GM19193 (cell line): ENCODE measurements around the gene KAT5.

Experiments used
- POLR2A ChIP-seq: IDR thresholded peaks from 4 replicates; pipeline ENCODE4 v1.6.1; 2011; ENCODE audit not compliant: insufficient read depth, insufficient read length; ENCODE audit errors: extremely low read depth

Gene KAT5

DNA sequence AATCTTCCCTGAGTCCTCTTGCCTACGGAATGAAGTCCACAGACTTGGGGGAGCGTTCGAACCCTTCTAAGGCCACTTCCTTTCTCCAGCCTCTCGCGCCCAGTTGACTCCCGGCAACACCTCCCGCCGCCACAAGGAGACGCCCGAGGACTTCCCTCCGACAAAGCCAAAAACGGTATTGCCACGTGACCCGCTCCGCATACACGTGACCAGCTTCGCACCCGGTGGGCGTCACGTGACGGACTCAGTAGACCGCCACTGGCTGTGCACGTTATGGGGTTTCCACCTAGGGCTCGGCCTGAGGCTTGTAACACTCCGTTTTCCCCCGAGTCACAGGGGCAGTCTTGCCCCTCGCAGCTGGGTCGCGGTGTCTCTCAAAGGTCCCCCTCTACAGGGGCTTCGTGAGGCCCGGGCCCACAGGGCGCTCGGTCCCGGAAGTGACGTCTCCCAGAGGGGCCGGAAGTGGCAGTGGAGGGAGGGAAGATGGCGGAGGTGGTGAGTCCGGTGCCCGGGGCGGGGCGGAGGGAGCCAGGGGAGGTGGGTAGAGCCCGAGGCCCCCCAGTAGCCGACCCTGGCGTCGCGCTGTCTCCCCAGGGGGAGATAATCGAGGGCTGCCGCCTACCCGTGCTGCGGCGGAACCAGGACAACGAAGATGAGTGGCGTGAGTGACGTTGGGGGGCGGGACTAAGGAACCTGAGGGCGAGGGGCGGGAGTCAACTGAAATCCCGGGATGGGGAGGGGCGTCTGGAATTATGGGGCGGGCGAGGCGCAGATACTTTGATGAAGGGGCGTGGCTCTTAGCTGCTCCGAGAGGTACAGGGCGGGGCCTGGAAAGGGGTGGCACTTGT lies at the start of gene KAT5:
Gene KAT5 (plus strand): TSS at position 468 of the 848 bp plus-strand sequence. CDS start 16 bp downstream, at position 484.
- TF ChIP-seq POLR2A: no peak

DNA sequence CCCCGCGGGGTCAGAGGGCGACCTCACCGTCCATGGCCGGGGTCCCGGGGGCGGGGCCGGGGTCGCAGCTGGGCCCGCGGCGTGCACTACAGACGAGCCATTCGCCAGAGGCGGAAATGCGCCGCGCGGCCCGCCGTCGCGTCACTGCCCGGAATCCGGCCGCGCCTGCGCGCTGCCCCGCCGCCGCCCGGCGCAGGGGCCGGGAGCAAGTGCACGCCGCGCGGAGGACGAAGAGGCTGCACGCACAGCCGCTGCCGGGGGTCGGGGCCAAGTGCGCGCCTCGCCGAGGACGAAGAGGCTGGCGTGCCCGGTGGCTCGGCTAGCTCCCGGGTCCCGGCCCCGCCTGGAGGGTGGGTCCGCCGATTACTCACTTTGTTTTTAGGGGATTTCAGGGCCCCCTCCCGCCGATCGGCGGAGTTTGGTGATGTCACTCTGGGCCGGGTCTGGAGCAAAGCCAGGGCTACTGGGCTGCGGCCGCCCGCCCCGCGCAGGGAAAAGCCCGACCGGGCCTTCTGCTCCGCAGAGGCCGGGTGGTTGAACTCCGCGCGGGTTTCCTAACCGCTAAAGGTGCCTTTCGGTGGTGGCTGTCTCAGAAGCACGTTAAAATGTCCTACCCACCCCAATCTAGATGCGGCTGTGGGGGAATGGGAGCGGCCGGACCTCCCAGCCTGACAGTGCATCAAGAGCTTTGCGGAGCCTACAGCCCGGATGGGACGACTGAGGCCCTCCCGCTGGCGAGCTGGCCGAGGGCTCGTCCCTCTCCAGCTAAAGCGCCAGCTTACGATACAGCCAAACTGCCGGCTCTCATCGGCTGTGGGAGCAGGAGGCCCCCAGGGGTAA lies 49.0 kb upstream of the KAT5 start, which contains the start of gene RELA:
Gene RELA (minus strand): TSS at position 118 of the 840 bp plus-strand sequence. CDS start 84 bp downstream, at position 34.
- TF ChIP-seq POLR2A: peak; percentile 78

DNA sequence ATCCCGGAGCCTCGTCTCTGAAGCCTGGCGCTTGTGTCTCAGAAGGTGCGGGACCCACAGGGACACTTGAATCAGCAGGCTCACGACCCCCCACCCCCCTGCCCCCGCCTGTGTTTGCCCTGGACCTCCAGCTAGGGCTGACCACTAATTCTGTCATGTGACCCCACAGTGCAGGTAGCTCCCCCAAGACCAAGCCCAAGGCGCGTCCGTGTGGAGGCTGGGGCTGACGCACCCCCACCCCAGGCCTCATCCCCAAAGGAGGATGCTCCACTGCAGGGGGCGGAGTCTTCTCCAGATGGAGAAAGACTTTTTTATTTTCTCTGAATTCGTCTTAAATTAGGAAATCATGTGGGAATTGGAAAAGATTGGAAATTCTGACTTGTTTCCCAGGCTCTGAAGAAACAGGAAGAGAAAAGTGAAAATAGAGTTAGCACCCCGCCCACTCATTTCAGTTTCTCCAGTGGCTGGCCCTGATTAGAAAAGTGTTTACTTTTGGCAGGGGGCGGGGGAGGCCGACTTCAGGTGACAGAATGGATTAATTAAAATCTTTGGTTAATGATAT lies 48.3 kb upstream of the KAT5 start:
- no peak for TF ChIP-seq POLR2A

DNA sequence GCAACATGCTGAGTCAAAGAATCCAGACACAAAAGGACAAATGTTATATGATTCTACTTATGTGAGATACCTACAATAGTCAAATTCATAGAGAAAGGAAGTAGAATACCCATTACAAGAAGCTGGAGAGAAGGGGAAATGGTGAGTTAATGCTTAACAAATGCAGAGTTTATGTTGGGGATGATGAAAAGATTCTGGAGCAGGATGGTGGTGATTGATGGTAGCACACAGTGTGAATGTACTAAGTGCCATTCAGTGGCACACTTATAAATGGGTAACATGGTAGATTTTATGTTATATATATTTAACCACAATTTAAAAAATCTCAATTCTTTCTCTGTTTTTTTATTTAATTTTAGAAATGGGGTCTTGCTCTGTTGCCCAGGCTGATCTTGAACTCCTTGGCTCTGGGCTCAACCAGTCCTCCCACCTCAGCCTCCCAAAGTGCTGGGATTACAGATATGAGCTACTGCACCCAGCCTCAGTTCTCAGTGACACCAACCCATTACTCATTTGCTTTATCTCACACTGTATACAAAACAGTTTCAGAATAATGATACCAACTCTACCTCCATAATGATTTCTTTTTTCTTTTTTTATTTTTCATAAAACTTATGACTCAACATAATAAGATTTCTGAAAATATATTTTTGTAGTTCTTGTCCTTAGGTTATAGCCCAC lies 39.7 kb upstream of the KAT5 start:
- no peak for TF ChIP-seq POLR2A

DNA sequence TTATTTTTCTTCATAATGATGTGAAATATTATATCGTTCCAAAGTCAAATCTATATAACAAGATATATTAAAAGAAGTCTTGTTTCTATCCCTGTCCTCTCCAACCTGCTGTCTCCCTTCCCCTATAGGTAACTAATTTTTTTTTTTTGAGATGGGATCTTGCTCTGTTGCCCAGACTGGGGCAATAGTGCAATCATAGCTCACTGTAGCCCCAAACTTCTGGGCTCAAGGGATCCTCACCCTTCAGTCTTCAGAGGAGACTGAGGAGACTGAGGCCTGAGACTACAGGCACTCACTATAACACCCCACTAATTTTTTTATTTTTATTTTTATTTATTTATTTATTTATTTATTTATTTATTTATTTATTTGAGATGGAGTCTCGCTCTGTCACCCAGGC lies 39.1 kb upstream of the KAT5 start:
- TF ChIP-seq POLR2A: no peak

DNA sequence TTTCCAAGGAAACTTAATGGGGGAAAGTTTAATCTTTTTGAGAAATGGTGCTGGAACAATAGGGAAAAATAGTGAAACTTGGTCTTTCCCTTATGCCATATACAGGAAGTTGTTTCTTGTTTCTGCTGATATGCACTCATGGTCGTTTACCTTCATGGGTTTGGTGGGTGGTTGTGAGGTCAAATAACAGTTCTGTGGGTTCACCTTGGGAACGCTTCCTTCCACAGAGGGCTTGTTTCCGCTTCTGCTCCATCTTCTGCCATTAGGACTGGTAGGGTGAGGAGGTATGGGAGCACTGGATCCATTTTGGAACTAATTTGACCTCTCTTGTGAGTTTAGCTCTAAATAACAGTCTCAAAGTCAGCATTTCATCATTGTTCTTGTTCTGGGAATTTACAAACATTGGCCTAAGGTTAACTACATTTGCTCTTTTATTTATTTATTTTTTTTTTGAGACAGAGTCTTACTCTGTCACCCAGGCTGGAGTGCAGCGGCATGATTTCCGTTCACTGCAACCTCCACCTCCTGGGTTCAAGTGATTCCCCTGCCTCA lies 31.8 kb upstream of the KAT5 start:
- no peak for TF ChIP-seq POLR2A

DNA sequence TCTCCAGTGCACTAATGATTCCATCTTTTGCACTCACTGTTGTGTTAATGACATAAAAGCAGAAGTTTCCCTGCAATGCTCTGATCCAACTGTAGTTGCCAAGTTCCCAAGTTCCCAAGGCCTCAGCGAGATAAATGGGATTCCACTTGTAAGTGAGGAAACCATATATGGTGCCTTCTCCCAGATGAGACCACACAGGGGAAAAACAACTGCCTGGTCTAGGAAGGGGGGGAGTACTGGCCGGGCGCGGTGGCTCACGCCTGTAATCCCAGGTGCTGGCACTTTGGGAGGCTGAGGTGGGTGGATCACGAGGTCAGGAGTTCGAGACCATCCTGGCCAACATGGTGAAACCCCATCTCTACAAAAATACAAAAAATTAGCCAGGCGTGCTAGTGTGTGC lies 26.1 kb upstream of the KAT5 start:
- TF ChIP-seq POLR2A: no peak

DNA sequence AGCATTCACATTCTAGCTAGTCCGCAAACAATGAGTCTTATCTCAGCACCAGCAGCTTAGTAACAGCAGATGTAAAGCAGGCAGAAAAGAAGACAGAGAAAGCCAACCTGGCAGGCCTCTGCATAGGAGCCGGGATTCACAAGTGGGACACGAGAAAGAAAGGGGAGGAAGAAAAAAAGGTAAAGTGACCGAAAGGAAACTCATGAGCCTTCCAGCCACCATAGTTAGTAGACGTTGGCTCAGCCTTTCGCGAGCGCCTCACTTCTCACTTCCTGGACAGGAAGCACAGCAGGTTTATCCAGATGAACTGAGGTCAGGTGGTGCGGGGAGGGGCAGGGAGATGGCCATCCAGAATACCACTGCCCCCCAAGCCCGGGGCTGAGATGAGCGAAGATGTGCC lies 19.7 kb upstream of the KAT5 start:
- TF ChIP-seq POLR2A: no peak

DNA sequence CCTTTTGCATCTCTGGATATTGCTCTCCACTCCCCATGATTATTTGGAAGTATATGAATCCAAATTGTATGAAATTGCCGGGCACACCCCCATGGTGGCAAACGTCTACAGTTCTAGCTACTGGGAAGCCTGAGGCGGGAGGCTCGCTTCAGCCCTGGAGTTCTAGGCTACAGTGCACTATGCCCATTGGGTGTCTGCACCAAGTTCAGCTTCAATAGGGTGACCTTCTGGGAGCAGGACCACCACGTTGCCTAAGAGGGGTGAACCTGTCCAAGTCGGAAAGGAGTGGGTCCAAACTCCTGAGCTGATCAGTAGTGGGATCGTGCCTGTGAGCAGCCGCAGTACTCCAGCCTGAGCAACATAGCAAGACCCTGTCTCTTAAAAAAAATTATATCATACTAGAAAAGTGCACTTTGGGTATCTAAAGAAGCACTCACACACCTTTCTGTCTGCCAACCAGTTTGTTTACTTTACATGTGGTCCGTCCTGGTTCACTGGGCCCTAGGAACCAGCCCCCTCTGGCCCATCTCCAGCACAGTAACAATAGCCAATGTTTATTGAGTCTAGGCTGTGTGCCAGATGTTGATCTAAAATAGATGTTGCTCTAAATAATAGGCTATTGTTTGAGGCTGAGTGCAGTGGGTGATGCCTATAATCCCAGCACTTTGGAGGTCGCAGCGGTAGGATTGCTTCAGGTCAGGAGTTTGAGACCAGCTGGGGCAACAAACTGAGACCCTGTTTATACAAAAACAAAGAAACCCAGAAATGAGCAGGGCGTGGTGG lies 16.4 kb upstream of the KAT5 start:
- no peak for TF ChIP-seq POLR2A

DNA sequence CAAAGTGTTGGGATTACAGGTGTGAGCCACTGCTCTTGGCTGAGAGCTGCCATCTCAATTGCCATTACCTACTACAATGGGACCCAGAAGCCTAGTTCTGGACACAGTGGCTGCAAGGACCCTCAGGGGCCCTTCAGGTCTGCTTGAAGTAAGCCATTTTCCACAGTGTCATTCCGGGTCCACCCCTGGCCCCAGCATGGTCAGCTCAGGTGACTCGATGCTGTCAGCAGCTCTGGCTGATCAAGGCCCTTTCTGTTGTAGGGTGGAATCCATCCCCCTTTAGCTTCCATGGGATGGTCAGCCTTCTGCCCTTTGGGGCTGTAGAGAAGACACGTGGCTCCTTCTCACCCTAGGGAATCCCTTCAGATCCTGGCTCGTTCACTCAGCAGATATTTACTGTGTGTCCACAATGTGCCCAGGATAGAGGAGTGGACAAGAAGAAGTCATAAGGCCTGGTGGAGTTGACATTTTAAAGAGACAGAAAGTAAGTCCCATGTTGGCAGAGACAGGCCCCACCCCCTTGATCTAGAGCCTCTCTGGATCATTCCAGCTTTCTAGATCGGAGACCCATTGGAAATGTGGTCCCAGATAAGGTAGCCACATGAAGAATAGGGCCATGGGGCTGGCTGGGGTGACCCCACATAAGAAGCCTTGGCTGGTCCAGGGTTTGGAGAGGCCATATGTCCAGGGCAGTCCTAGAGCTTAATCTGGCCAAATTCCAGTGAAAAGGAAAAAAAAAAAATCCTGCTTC lies 15.1 kb upstream of the KAT5 start:
- TF ChIP-seq POLR2A: no peak

DNA sequence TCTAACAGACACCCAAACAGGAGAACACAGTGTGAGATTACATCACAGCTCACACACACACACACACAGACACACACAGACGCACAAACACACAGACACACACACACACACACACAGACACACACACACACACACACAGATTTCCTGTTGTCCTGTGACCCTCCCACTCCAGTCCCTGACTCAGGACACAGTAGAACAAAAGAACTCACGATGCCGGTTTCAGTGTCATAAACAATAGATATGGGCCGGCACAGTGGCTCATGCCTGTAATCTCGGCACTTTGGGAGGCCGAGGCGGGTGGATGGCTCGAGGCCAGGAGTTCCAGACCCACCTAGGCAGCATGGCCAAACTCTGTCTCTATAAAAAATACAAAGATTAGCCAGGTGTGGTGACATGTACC lies 13.8 kb upstream of the KAT5 start:
- TF ChIP-seq POLR2A: no peak

DNA sequence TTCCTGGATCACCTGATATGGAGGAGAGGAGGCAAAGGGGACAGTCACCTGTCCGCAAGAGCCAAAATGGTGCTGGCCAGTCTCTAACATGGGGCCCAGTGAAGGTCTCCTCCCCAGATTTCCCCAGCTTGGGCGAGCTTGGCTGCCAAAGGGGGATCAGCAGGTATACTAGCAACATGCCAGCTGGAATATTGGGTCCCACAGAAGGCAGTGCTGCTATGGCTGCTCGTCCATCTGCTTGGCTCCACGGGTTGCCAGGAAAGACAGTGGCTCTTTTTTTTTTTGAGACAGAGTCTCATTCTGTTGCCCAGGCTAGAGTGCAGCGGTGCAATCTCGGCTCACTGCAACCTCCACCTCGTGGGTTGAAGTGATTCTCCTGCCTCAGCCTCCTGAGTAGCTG lies 12.7 kb upstream of the KAT5 start:
- no peak for TF ChIP-seq POLR2A

DNA sequence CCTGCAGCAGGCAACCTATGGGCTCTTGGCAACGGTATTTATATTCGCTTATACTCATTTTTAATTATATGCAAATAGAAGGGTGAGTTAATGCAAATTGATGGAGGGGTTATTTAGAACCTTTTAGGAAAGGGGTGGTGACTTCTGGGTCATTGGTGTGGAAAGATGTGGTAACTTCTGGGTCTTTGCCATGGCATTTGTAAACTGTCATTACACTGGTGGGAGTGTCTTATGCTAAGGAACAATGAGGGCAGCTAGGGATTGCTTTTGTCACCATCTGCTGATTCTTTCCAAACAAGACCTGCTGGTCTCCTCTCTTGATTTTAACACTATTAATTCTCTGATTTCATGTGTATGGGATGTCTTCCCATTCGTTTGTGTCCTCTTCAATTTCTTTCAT lies 11.7 kb upstream of the KAT5 start:
- no peak for TF ChIP-seq POLR2A
